Fibroblast of skin of right quadriceps (primary cell): ENCODE results near the gene SLC49A4.
A peak's percentile ranks its signal among the peaks of the same experiment; 100 is the strongest.

Experiments used
- DNase-seq: peaks from one replicate; pipeline ENCODE4 v3.0.0-alpha.2; 2013

The SLC49A4 gene

DNA sequence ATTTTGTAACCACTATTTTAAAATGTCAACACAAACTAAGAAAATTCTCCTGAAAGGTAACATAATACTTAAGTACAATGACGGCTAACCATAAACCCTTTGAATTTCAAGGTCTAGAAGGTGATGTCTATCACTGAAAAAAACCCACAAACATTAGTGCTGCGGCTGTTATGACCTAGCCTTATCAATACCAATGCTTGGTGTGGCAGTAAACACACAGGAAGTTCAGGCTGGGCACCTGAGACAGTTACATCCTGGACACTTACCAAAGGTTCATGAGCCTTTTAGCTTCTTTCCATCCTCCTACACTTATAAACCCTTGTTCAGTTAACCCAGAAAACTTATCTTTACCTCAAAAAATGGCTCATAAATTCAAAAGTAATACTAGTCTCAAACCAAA, 7.0 kb upstream of the SLC49A4 start:
- no peak for DNase-seq

DNA sequence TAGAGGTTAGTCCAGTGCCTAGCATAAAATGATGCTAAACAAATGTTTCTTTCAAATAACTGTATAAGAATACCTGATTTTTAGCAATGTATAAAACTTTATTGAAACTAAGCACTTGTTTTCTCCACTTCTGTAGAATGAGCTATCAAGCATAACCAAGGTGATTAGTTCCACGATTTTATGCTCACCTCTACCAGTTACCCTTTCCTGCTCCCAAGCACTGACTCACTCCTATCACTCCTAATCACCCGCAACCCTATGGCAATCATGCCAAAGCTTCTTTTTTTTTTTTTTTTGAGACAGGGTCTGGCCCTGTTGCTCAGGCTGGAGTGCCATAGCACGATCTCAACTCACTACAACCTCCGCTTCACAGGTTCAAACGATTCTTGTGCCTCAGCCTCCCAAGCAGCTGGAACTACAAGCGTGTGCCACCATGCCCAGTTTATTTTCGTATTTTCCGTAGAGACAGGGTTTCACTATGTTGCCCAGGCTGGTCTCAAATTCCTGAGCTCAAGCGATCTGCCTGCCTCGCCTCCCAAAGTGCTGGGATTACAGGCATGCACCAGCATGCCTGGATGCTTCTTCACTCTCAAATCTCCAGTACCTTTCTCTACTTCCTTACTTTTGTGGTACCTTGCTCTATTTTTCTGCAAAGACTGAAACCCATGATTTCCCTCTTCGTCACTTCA, 5.1 kb upstream of the SLC49A4 start:
- DNase-seq = no peak

DNA sequence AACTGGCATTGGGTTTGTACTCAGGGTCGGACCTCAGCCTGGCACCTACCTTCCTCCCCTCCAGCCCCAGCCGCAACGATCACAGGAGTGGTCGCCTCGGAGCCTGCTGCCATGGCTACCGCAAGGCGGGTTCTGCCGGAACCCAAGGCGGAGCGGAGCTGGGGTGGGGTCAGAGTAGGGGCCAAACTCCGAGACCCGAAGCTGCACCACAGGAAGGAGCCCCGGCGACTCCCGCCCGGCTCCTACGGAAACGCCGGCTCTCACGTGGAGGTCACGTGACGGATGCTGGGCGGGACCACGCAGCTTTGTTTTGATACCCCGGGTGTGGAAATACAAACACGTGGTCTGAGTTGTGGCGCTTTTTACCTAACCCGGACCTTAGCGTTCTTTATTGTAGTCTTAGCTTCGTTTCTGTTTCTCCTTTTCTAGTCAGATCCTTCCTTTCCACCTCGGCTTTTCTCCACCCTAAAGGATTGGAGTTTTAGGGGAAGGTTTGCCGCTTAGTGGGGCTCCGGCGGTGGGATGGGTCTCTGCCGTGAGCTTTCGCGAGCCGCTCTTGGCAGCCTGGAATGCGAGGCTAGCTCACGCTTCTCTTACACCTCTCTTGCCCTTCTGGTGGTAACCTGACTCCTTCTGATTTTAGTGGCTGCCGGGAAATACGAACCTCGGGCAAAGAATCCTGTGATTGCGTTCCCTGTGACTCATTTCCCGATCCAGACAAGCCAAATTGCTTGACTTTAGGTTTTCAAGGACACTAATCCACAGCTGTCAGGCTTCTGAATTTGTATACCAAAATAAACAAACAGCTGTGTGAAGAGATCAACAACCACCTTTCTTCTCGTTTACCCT, 1.1 kb upstream of the SLC49A4 start, which contains the start of gene HSPBAP1:
TSS of gene HSPBAP1 (minus strand) at position 264 of the 849 bp plus-strand sequence. CDS start at position 113, 151 bp downstream.
- peak; percentile 91 for DNase-seq

DNA sequence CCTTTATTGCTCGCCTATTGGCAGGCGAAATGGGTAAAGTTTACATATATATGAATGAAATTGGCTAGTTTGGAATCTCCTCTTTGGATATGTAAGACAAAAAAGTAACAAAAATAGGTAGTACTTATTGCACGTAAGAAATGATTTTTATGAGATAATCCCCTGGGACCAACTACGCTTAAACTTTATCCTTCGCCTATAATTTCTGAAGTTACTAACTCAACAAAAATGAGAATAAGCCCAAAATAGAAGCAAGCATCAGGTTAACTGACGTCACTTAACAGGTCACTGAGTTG, 438 bp upstream of the SLC49A4 start:
- DNase-seq = peak; percentile 68

DNA sequence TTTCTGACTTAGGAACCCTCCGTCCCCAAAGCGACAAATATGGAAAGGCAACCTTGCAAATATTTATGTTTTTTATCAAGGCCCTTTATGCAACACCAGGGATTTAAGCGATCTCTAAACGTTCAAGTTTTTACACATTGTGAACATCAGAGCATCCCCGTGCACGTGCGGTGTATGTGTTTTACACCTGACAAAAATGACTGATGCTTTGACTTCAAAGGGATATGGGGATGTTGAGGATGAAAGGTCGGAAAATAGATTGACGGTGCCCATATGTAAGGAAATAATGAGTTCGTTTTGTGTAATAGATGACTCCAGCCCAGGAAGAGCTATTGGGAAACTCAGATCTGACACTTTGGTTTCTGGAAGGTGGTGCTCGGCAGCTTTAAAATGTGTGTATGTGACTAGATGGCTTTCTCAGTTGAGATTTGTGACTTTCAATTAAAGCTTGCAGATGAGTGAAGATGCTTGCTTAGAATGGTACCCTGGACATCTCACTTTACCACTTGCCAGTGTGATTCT, 866 bp downstream of the SLC49A4 start:
- no peak for DNase-seq

DNA sequence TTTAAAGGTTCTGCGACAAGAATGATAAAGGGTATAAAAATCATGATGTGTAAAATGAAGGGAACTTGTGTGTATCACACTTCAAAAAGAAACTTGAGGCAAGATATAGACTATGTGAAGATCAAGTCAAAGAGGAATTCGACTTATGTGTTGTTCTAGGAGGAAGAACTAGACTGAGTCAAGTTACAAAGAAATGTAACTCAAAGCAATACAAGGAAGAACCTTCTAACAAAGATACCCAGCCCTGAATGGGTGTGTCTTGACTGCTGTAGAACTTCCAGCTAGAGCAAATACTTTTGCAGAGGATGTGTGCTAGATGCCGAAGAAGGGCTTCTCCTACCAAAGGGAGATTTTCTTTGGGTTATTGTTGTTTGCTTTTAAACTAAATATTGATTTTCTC, 2.4 kb downstream of the SLC49A4 start:
- DNase-seq = no peak

DNA sequence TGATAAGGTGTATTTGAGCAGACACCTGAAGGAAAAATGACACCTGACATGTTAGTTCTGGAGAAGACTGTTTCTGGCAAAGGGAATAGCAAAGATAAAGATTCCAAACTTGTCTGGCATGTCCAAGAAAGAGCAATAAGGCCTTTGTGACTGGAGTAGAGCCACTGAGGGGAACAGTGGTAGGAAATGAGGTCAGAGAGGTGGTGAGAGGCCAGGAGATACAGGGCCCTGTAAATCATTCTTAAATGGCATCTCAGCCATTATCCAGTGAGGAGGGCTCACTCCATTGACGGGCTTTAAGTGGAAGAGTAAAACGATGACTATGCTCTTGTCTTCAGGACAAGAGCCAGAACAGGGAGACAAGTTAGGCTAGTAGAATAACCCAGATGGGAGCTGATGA, 4.5 kb downstream of the SLC49A4 start:
- DNase-seq = no peak

DNA sequence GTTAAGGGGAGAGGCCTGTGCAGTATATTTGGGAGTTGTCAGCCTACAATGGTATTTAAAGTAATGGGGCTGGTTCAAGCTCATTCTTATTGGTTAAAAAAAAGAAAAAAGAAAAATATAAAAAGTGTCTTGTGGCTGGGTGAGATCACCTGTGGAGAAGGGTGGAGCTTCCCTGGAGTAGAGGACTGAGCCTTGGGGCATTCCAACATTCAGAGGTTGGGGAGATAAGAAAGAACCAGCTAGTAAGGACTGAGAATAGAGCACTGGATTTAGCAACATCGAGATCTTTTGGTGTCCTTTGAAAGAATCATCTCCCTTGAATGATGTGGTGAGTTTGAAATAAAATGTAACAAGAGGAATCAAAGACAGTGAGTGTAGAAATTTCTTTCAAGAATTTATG, 5.2 kb downstream of the SLC49A4 start:
- DNase-seq = no peak

DNA sequence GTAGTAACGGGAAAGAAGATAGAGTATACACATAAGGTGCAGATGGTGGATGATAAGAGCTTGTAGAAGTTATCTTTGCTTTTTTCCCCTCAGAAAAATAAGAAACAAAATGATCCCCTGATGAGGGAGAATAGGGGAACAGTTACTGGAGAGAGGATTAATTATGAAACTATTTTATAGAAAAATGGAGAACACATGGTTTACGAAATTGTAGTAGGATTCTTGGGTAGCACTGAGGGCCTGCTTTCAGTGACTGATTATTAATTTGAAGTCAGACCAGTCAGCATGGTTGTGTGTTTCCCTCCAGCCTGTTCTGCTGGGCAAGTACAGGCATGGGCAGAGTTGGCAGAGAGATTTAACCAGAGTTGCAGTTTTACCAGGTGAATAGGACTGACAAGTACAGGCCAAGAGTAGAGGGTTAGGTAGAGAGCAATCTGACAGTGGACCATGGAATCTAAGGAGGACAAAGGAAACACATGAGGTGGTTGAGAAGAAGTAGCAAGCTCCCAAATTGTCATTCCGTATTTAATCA, 5.9 kb downstream of the SLC49A4 start:
- no peak for DNase-seq

DNA sequence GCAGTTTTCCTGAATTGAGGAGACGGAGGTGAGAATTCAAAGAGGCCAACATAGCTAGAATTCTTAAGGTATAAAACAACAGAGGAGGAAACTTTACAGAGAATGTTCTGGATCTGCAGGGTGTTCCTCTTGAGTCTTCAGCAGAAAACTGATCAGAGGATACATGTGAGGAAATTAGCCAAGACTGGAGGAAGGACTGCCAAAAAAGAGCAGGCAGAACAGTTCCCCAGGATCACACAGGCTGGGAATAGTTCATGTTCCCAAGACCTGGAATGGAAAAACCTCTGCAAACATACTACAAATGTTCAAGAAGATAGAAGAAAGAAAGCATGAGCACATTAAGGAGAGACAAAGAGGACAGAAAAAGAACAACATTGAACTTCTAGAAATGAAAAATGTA, 7.5 kb downstream of the SLC49A4 start:
- no peak for DNase-seq

DNA sequence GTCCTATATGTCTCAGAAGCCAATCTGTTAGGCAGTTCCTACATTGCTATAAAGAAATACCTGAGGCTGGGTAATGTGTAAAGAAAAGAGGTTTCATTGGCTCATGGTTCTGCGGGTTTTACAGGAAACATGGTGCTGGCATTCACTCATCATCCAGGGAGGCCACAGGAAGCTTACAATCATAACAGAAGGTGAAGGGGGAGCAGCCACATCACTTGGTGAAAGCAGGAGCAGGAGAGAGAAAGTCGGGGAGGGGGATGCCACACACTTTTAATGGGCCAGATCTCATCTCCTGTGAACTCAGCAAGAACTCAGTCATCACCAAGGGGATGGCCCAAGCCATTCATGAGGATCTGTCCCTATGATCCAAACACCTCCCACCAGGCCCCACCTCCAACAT, 9.1 kb downstream of the SLC49A4 start:
- DNase-seq = no peak

DNA sequence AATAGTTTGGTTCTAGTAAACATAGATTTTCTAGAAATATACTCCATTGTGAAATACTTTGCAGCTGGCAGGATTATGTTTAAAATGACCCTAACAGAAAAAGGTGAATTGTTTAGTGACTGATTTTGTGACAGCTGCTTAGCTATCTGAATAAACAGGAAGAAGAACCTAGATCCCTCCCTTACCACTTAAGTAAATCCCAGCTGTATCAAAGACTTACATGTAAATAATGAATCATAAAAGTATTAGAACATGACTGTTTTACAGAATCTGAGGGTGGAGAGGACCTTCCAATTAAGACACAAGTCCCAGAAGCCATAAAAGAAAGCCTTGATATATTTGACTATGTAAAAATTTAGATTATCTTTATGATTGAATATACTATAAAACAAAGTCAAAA, 15.9 kb downstream of the SLC49A4 start:
- no peak for DNase-seq

DNA sequence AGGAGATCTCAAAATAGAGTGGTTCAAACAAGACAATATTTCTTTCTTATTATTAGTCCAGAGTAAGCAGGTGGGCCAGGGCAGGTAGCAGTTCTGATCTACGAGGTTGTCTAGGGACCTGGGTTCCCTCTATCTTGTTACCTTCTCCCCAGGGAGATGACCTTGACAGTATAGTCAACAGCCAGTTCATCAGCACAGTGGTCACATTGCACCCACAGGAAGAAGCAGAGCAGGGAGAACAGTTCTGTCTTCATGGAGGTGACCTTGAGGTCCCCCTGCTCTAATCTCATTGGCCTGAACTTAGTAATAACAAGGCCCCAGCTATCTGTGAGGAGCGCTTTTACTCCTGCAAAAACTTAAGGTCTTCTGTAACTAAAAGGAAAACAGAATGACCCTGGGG, 21.7 kb downstream of the SLC49A4 start:
- DNase-seq = no peak

DNA sequence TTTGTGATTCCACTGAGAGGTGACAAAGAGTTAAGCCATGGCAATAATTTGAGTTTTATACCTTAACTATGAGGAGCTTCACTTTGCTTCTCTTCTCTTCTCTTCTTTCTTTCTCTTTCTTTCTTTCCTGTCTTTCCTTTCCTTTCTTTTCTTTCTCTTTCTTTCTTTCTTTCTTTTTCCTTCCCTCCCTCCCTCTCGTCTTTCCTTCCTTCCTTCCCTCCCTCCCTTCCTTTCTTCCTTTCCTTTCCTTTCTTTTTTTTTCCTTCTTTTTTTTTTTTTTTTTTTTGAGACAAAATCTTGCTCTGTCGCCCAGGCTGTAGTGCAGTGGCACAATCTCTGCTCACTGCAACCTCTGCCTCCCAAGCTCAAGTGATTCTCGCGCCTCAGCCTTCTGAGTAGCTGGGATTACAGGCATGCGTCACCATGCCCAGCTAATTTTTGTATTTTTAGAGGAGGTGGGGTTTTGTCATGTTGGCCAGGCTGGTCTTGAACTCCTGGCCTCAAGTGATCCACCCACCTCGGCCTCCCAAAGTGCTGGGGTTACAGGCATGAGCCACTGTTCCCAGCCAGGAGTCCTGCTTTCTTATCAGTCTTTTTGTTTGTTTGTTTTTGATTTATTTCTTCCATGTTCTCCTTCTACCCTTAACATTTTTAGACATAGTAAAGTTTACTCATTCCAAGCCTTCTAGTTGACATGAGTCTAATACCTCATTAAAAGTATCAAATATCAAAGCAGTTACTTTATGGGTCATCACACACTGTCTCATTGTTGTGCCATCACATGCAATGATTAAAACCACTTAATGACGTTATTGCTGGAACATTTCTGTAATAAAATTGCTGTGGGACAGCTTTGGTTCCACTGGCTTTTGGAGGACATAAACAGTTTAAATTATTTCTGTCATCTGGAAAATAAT, 29.9 kb downstream of the SLC49A4 start:
- DNase-seq = peak; percentile 34

DNA sequence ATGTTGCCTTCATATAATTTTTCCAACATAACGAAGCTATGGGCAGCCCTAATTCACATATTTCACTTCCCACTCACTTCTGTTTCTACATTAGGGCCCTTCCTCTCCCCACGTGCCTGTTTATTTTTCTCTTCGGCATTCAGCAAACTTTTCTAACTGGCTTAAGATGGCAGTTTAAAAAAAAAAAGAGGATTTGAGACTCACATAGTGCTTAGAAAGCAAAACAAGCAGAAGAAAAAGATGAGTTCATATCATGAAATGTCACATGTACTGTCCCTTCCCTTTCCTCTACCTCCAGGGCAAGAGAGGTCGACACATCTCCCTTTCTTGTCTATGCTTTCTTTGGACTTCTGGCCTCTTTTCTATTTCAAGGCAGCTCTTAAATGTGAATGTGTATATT, 30.6 kb downstream of the SLC49A4 start:
- DNase-seq = no peak

DNA sequence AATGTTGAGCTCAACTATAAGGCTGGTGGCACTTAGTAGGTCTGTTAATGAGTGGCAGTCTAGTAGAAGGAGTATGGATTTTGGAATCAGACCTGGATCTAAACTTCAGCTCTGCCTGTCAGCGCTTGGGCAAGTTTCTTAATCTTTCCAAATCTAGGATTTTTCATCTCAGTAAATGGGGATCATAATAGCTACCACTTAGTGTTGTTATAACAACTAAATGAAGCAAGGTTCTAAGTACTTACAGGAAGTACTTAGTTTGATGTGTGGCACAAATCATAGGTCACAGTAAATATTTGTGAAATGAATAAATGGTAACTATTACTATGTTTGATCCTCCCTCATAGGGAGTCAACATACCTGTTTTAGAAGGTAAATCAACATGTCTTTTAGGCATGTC, 31.4 kb downstream of the SLC49A4 start:
- no peak for DNase-seq

DNA sequence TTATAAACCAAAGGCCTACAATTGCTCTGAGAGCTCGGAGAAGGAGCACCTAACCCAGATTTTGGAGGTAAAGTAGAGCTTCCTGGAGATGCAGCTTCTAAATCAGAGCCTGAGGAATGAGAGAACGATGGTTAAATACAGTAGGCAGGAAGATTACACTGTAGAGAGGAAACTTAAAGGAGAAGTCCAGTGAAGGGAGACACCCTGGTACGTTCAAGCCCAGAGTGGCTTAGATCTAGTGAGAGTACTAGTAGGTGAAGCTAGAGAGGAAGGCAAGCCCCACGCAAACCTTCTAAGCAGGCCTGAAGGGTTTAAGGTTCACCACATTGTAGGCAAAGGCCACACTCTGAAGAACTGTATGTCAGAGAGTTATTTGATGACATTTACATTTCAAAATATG, 33.4 kb downstream of the SLC49A4 start:
- DNase-seq = no peak

DNA sequence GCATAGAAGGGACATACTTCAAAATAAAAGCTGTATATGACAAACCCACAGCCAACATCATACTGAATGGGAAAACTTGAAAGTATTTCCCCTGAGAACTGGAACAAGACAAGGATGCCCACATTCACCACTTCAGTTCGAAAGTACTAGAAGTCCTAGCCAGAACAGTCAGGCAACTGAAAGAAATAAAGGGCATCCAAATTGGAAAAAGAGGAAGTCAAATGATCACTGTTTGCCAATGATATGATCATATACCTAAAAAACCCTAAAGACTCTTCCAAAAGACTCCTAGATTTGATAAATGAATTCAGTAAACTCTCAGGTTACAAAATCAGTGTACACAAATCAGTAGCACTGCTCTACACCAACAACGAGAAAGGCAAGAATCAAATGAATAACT, 40.7 kb downstream of the SLC49A4 start:
- DNase-seq = no peak

DNA sequence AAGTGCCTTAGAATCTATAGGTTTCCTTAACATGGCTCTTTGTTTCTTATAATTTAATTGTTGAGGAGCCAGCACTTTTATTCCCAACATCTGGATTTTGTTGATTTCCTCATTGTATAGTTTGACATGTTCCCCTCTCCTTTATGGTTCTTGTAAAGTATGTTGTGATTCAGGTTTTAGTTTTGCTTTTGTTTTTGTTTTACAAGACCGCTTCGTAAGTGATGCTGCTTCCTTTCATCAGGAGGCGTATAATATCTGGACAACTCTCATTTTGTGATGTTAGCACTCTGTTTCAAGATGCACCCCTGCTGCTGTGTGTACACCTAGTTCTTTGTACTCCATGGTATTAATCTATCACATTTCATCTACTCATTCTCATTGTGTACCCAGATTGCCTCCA, 48.7 kb downstream of the SLC49A4 start:
- no peak for DNase-seq

DNA sequence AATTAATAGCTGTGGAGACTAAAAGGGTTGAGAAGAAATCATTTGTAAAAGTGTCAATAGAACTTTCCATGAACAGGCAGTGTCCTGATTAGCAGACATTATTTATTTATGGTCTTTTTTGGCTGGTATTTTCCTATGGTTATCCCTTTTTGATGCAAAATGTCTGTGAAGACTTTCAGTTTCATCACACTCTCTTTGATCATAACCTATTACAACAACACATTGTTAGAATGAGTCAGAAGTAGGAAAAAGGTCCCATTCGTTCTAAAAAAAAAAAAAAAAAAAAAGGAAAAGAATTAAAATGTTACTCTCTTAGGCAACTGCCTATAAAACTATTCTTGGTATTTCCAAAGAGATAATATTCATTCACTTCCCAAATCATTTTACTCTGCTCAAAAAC, 62.1 kb downstream of the SLC49A4 start:
- peak; percentile 26 for DNase-seq

DNA sequence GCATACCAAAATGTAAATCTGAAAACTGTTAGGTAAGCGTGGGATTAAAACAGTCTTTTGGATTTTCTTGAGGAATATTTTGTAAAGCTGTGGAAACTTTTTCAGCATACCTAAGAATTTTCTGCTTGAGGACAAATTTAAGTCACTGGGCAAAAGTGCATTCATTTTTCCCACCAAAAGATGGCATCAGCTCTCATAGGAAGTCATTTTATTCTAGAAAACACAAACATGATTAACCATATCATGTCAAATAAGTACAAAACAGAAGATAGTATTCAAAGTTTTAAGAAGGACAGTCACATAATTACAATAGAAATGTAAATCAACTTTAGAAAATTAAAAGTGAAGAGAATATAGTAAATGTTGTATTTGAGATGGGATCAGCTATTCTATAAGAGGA, 63.5 kb downstream of the SLC49A4 start:
- peak; percentile 17 for DNase-seq

DNA sequence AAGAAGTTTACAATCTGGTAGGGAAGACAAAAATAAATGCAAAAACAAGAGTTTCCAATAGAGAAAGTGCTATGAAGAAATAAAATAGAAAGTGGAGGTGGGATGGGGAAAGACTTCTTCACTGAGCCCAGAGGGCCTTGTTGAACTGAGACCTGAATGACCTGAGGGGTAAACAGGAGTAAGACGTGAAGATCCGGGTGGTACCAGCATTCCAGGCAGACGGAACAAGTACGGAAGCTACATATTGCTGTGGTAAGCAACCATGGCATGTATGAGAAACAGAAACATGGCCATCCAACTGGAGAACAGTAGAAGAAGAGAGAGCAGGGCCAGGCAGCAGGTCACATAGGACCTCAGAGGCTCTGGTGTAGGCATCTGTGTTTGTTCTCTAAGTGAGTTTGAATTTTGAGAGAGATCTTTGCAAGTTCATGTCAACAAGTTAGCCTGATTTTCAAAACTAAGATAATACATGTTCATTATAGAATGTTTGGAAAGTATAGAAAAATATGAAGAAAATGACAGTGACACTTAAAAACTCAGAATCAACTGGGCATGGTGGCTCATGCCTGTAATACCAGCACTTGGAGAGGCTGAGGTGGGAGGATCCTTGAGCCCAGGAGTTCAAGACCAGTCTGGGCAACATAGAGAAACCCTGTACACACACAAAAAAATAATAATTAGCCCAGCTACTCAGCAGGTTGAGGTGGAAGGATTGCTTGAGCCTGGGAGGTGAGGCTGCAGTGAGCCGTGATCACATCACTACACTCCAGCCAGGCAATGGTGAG, 64.3 kb downstream of the SLC49A4 start:
- DNase-seq = no peak
